Renal cortical epithelial cell (primary cell): ENCODE data around the gene VPS4B. TPM values are rescaled to one million over a fixed set of nuclear protein-coding genes. Genes with fewer than 3 reads are reported as not detected.
"Not testable (repeated sequence)": the region's sequence is repeated elsewhere in the genome, so short reads cannot be mapped to it uniquely, and the experiment has no call there.

Experiments
- DNase-seq: peaks from one replicate; pipeline ENCODE4 v3.0.0-alpha.2; 2011; ENCODE audit warnings: low read depth
- total RNA-seq: library from RNA; depleted of rRNA; stranded (reverse); fragments of >200 nt; gene quantifications from 2 replicates; pipeline ENCODE4 v1.2.3, GENCODE V29; 2014

Gene VPS4B
- total RNA-seq: 81.9 and 117 TPM in 2 replicates

DNA sequence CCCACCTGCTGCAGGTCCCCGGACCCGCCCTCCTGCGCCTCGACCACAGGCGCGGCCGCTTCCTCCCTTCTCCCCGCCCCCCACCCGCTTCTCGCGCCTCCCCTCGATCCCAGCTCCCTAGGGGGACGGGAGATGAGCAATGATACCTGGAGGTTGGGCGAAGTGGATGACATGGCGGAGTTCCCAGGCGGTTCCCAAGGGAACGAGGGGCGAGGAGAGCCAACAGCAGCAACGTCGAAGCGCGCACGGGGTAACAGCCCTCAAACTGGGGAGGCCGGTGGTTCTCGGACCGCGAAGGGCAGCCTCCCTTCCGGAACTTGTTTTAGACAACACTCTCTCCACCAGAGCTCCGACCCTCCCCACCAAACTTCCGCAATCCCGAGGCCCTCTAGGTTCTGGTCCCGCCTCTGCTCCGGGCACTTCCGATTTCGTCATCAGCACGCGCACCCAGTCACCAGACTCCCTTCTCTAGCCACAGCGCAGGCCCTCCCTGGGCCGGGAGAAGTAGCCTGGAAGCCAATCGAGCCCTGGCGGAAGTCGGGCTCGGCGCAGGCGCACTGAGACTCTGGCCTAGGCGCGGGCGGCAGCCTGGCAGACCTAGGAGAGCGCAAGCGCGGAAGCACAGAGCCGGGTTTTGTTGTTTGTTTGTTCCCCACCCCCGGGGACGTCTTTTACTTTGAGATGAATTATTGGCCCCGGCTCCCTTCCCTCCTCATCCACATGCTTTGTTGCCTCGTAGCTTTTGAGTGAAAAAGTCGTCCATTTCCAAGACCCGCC lies at the start of gene VPS4B:
Gene VPS4B, minus strand, starts transcription at position 390 of the 777 bp plus-strand sequence. Its CDS starts 217 bp downstream, at position 173.
- DNase-seq: peak; percentile 96

DNA sequence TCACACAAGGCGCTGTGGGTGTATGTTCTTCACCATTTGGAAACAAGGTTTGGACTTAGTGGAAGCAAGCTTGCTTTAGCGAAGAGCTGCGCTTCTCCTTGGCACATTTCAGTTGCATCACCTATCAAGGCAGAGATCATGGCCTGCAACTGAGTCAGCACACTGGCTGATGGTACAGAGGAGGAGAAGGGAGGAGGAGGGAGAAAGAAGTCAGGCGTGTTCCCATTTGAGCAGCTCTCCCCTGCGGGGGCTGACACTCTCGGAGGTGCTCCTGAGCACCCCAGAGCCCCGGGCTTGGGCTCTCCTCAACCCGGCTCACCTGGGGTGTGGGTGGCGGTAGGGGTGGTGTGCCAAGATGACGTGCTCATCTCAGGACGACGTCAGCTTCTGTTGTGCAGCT lies 48.5 kb upstream of the VPS4B start:
- DNase-seq: no peak

DNA sequence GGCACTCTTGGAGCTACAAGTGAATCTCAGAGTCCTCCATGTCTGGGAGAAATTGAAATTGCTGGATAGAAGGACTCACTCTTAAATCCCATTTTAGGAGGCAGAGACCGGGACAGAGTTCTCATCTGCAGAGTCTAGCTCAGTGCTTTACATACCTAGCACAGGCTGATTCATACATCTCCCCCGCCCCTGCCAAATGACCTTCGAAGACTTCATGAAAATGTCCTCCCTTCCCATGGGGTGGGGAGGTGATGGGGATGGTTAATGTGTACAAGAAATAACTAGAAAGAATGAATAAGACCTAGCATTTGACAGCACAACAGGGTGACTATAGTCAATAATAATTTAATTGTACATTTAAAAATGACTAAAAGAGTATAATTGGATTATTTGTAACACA lies 46.3 kb upstream of the VPS4B start:
- DNase-seq: peak; percentile 36

DNA sequence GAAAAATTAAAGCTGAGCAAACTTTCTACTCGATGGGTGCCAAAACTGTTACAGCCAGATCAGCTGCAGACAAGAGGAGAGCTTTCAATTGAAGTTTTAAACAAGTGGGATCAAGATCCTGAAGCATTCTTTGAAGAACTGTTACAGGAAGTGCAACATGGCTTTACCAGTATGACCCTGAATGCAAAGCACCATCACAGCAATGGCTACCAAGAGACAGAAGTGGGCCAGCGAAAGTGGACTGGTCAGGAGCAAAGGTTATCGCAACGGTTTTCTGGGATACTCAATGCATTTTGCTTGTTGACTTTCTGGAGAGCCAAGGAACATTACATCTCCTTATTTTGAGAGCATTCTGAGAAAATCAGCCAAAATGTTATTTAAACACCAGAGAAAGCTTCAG lies 45.4 kb upstream of the VPS4B start:
- no peak for DNase-seq

DNA sequence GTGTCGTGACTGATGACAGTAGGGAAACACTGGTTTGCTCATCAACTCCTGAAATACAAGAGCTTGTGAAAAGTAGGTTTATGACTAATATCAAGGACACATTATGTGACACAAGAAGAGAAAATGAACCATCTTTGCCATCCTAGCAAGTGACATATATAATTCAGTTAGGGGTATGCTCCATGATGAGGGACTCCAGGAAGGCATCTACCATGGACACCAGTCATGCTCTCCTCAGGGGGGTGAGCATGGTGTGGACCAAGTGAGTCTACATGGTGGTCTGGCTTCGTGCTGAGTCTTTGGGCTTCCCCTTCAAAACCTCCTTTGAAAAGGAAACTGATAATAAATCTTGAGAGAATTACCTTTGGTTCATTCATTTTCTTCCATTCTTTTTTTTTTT lies 42.8 kb upstream of the VPS4B start:
- DNase-seq: no peak

DNA sequence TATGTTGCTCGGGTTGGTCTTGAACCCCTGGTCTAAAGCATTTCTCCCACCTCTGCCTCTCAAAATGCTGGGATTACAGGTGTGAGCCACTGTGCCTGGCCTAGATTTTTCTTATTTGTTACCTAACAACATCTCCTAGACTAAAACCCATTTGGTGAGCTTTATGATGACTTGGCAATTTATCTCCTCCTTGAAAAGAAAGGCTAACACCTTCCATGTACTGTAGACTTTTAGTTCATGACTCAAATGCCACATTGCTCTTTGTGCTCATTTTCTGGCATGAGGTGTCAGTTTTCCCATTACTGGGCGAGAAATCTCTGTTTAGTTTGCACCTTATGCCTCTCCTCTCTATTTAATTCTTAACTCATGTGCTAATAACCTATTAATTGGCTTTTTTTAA lies 42.2 kb upstream of the VPS4B start:
- DNase-seq: no peak

DNA sequence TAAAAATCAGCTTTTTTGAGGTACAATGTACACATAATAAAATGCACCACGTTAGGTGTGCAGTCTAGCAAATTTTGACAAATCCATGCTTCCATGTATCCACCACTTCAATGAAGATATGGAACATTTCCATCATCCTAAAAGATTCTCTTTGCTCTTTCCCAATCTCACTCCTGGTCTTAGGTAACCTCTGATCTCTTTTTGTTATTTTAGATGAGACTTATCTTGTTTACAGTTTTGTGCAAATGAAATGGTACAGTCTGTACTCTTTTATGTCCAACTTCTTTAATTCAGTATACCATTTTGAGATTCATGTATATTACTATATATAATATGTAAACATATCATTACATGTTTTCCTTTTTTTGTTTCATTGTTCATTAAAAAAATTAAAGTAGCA lies 38.1 kb upstream of the VPS4B start:
- DNase-seq: no peak

DNA sequence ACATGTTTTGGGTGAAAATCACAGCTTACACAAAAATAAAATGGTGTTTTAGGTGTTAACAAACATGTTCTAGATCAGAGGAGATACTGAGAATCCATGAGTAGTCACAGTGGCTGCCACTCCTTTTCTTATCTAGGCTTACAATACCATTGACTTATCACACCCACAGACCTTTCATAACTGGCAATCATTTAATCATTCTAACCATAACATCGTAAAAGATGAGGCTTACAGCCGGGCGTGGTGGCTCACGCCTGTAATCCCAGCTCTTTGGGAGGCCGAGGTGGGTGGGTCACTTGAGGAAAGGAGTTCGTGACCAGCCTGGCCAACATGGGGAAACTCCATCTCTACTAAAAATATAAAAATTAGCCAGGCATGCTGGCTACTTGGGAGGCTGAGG lies 35.7 kb upstream of the VPS4B start:
- DNase-seq: no peak

DNA sequence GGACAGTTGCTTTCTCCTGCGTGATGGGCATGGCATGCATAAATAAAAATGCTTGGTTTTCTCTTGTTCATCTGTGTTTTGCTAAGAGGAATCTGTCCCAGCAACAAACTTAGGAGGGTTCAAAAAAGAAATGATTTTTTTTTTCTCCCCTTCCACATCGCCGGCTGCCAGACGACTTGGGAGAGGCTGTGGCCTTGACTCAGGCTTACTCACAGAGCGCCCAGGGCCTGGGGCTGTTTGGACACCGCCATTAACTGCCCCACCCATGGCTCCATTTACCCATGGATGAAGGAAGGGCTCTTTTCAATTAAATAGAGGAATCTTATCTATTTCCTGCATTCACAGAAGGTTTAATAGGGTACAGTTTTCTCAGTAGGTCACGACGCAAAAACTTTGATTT lies 32.2 kb upstream of the VPS4B start:
- peak; percentile 42 for DNase-seq

DNA sequence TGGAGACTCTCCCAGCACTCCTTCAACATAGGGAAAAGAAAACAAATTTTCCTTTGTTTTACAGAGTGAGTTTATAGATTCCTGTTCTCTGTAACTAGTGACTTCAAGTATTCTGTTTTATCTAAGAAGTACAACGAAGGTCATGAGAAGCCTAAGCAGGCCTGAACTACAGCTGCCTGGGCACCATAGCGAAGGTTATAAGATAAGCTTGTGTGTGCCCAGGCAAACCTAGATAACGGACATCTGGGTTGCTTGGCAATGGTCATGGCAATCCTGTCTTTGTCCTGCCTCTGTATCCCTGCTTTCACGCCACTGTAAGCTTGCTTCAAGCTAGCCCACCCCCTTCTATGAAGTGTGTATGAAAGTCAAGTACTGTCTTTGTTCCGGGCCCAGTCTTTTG lies 30.5 kb upstream of the VPS4B start:
- not testable (repeated sequence) for DNase-seq

DNA sequence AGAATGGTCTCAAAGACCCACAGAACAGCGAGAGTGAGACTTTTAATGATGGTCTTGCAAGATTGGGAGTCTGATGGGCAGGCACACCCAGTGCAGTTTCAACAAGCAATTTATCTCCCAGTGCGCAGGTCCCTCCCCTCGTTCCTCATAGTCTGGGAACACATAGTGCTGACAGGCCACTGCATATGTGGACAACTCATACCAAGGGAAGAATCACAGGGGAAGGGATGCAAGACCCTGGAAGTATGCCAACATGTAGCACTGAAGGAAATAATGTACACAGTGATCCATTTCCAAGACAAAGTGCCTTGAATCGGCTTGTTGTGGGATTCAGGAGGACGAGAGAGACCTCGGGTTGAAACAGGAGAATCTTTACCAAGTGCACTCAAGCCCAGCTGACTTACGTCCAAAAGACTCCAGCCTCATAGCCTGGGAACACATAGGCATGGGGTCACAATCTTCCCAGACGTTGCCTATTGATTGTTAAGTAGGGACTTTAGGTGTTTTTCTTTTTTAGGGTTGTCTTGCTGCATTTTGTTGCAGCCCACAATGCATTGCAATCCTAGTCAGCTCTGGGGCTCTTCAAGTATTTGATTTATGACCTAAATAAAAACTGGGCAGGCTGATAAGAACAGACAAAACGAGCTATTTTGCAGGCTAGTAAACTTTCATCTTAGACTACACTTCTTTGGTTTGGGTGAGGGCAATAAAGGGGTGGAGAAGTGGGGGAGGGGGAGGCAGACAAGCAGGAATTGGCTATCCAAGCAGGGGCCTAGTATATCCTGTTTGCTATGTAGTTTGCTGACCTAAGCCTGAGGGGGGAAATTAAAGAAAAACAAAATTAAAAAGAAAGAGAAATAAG lies 29.8 kb upstream of the VPS4B start:
- no peak for DNase-seq

DNA sequence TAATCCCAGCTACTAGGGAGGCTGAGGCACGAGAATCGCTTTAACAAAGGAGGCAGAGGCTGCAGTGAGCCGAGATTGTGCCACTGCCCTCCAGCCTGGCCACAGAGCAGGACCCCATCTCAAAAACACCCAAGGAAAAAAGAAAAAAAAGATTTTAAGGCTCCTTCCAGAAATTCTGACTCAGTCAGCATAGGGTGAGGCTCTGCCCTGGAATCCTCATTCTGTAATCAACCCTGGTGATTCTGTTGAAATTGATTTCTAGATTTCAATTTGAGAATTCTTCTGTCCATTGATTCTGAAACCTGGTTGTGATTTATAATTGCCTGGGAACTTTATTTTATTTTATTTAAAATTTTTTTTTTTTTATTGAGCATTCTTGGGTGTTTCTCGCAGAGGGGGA lies 27.1 kb upstream of the VPS4B start:
- DNase-seq: no peak

DNA sequence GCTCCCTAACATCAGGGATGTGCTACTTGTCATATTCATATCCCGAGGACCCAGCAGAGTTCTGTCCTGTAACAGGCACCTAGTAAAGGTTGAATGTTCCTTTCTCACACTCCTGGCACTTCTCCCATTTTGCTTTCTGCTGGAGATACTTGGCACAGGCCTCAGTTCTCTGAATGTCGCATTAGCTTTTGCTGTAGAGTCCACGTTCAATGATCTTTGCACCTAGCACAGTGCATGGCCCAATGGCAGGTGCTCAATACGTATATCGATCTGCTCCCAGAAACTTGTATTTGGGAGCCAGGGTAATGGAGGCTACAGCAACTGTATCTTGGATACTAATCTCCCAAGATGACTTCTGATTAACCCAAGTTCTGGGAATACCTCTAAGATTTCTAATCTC lies 24.8 kb upstream of the VPS4B start:
- DNase-seq: no peak

DNA sequence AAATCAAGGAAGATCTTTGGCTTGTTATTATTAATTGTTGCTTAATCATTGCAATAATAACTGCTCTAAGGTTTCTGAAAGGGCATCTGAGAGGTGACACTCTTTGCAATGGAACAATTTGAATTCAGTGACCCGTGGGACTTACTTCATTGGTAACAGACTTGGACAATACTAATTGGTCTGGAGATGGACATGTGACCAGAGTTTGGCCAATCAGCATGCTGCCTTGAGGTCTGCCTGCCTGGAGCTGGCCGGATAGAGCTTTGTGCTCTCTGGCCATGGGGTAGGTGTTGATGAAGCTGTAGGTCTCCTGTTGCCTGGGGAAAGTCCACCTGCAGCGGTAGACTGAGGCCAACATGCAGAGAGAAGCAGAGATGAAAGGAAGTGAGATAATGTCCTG lies 24.0 kb upstream of the VPS4B start:
- DNase-seq: no peak

DNA sequence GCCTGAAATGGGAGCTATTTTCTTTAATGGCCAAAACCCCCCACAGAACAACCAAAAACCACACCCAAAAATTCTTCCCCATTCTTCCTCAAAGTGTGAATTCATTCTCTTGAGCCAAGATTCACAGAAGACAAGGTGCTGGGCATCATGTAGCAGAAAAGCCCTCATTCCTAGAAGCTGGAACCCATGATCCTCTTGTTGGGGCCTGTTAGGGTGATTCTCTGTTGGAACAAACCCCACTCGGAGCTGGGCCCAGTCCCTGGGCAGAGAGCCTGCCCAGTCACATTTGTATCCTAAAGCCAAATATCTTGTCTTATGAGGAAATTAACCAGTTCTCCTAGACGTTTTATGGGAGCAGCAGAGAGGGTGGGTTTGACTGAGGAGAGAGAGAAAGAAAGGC lies 22.8 kb upstream of the VPS4B start:
- no peak for DNase-seq

DNA sequence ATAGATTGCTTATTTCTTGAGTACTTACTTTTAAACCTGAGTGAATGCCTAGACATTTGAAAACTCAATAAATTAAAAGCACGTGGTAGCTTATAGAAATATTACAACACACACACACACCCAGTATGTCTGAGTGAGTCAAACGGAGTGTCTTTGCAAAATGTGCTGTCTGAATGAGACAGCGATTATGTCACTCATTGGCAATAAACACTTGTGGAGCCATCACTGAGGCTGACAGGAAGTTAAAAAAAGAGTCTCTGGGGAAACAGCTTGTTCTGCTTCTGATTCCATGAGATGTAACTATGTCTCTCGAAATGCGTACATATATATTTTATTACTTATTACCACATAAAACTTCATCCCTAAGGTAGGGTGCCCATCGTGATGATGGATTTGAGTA lies 22.3 kb upstream of the VPS4B start:
- peak; percentile 12 for DNase-seq

DNA sequence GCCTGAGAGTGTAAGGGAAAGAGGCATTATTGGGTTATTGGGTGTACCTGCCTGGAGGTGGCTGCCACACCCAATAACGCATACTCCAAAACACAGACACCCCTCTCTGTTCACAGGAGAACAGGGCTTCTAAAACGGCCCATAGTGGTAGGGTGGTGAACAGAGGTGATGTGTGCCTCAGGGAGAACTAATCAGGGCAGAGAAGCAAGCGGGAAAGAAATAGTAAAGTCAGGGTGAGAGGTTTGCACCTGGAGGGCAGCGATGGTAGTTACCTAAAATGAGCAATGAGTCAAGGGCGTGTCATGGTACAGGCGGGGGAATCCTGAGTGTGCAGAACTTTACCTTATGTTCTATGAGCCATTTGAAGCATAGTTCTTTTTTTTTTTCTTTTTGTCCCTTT lies 21.6 kb upstream of the VPS4B start:
- DNase-seq: no peak

DNA sequence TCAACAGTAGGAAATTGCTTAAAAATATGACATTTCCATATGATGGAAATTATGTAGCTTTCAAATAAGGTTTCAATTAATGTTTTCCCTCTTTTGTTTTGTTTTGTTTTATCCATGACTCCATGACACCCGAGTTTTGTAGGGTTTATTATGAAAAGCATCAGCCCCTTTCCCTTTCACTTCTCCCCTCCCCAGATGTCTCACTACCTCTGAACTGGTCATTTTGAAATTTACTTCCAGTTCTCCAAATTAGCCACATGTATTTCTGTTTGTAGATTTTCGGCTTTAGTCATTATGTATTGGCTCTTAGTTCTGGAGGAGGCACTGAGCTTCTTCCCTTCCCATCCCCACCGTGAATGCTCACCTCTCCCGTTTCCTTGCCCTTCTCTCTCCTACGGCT lies 18.6 kb upstream of the VPS4B start:
- no peak for DNase-seq

DNA sequence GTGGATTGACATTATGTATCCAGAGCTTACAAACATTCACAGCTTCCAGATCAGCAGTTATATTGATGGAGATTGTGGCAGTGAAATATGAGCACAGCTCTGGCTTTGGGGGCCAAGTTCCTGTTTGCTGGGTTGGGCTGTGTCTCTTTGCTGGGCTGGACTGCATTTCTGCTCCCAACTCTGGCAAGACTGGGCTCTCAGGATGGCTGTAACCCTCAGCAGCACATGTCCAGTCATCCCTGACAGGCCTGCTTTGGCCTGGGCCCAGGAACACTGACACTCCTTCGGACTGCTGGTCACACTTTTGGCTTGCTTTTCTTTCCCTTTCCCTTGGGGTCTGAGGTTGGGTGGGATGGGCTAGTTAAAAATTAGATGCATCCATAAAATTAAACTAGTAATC lies 17.9 kb upstream of the VPS4B start:
- DNase-seq: peak; percentile 54

DNA sequence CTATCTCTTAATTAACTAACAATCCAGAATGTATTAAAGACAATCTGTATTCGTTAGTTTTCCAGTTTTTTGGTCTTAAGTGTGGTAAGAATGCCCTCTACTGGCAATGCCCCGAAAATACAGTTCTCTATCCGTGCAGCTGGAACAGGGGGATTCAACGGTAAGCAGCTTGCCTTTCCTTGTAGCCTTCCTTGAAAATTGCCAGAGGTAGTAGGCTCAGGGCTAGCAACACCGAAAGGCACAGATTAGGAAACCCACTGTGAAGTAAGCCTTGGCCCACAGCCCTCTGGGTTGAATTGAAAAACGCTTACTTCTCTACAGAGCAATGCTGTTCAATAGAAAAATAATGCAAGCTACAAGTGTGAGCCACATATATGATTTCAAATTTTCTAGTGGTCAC lies 17.1 kb upstream of the VPS4B start:
- DNase-seq: peak; percentile 67

DNA sequence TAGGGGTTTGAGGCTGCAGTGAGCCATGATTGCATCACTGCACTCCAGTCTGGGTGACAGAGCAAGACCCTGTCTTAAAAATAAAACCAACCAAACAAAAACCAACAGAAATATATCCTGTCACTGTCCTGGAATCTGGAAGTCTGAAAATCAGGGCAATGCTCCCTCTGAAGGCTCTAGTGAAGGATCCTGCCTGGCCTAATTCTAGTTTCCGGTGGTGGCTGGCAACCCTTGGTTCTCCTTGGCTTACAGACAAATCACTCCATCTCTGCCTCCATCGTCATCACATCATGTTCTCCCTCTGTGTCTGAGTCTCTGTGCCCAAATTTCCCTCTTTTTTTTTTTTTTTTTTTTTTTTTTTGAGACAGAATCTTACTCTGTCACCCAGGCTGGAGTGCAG lies 15.9 kb upstream of the VPS4B start:
- no peak for DNase-seq

DNA sequence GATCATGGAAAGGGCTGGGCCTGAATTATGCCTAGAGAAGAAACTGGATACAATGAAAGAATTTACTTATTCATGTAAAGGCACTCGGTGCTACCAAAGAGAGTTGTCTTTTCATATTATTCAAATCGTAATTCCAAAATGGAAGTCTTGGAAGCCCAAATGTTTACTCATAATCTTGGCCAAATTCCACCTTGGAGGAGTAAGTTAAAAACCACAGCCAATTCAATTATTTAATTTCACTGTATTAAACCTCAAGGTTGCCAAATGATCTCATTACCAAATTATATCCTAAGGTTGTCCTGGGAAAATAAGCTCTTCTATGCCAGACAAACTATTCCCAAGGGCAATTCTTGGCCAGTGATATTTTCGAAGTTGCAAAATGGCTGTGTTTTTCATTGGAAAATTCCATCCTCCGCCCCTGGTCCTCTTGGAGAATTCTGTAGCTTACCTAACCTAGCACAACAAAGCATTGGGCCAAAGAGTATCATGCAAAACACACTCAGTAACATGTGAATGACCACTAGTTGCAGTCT lies 11.1 kb upstream of the VPS4B start:
- no peak for DNase-seq

DNA sequence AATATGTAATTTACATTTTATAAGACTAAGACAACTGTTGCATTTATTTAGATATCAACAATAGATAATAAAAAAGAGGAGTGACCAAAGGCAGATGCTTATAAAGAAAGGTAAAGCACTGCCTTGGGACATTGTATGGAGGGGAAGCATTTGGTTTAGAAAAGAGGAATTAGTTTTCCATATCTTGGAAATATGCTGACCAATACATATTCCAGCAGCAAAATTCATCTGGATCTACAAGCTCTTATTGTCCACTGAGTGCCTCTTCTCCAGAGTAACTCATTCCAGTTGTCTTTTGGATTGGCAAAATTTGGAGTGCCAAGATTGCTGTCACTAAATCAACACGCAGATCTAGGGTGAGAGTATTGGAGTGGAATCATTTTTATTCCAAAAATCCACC lies 8.9 kb upstream of the VPS4B start:
- no peak for DNase-seq
